ENCODE results near the gene BRINP2.
"Not testable (repeated sequence)": the region's sequence is repeated elsewhere in the genome, so short reads cannot be mapped to it uniquely, and the experiment has no call there.

BRINP2 gene

GRCh38 chr1:177306019-177306415 lies 135.3 kb downstream of the BRINP2 start:
- WGBS, result 86% methylated on average over 3 of the region's 3 CpGs
- no peaks in the 10 kb centered on the region for H3K9me3 ChIP-seq (ENCODE audit: insufficient read depth, low read depth, low read length)
- no peak overlapping the region for H3K27ac ChIP-seq (ENCODE audit: low read depth, low read length)
- no peak overlapping the region for H3K9ac ChIP-seq (ENCODE audit: low read depth, low read length)
- no peaks in the 10 kb centered on the region for H3K36me3 ChIP-seq (ENCODE audit: insufficient read depth, low read length)
- no peaks in the 10 kb centered on the region for H3K27me3 ChIP-seq (ENCODE audit: insufficient read depth, low read length)
- H3K4me1 ChIP-seq (ENCODE audit: insufficient read depth, low read length), result no peaks in the 10 kb centered on the region
- H3K4me3 ChIP-seq (ENCODE audit: low read length), result no peak overlapping the region

- H3K27me3 ChIP-seq (ENCODE audit: insufficient read depth, low read length), result no peaks in the 10 kb centered on the region
- no peak overlapping the region for H3K9ac ChIP-seq (ENCODE audit: low read depth, low read length)
- no peaks in the 10 kb centered on the region for H3K9me3 ChIP-seq (ENCODE audit: insufficient read depth, low read depth, low read length)
- no peak overlapping the region for H3K27ac ChIP-seq (ENCODE audit: low read depth, low read length)
- H3K36me3 ChIP-seq (ENCODE audit: insufficient read depth, low read length), result no peaks in the 10 kb centered on the region
- H3K4me1 ChIP-seq (ENCODE audit: insufficient read depth, low read length), result 0 out of 2 replicates have a peak, but pooled peaks cover 3% of the 10 kb centered on the region
- H3K4me3 ChIP-seq (ENCODE audit: low read length), result no peak overlapping the region
- 94% methylated on average over 1 of the region's 1 CpG for WGBS
These were observed 136.2 kb downstream of the BRINP2 start for GRCh38 chr1:177306981-177307380.

GRCh38 chr1:177307771-177308170 lies 137.0 kb downstream of the BRINP2 start:
- Histone ChIP-seq H3K4me1 (ENCODE audit: insufficient read depth, low read length) (0 out of 2 replicates have a peak, but pooled peaks cover 3% of the 10 kb centered on the region), H3K4me3 (ENCODE audit: low read length) (no peak overlapping the region), H3K27me3 (ENCODE audit: insufficient read depth, low read length) (no peaks in the 10 kb centered on the region), H3K27ac (ENCODE audit: low read depth, low read length) (no peak overlapping the region), H3K9ac (ENCODE audit: low read depth, low read length) (no peak overlapping the region), H3K36me3 (ENCODE audit: insufficient read depth, low read length) (no peaks in the 10 kb centered on the region), H3K9me3 (ENCODE audit: insufficient read depth, low read depth, low read length) (no peaks in the 10 kb centered on the region)

DNA sequence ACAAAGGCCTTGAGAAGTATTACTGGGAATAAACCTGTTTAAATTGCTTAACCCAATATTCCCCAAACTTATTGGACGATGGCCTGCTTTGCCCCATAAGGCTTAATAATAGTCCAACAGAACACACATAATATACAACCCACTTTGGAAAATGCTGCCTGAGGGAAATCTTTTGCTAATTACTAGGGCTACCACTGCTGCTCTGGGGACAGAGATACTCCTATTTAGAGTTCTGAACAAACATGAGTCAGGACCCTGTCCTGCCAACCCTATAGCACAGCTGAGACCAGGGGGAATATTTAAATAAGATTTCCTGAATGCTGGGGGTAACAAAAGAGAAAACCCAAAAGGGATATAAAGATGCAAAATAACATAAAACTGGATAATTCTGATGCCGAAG lies 139.1 kb downstream of the BRINP2 start:
- no peak overlapping the region for H3K27ac ChIP-seq (ENCODE audit: low read depth, low read length)
- no peaks in the 10 kb centered on the region for H3K27me3 ChIP-seq (ENCODE audit: insufficient read depth, low read length)
- H3K9me3 ChIP-seq (ENCODE audit: insufficient read depth, low read depth, low read length), result no peaks in the 10 kb centered on the region
- H3K4me3 ChIP-seq (ENCODE audit: low read length), result no peak overlapping the region
- H3K9ac ChIP-seq (ENCODE audit: low read depth, low read length), result no peak overlapping the region
- H3K4me1 ChIP-seq (ENCODE audit: insufficient read depth, low read length), result 0 out of 2 replicates have a peak, but pooled peaks cover 3% of the 10 kb centered on the region
- 94% methylated on average over 1 of the region's 2 CpGs for WGBS
- no peaks in the 10 kb centered on the region for H3K36me3 ChIP-seq (ENCODE audit: insufficient read depth, low read length)

GRCh38 chr1:177310326-177310725 lies 139.6 kb downstream of the BRINP2 start:
- Histone ChIP-seq H3K27ac (ENCODE audit: low read depth, low read length) (no peak overlapping the region), H3K36me3 (ENCODE audit: insufficient read depth, low read length) (no peaks in the 10 kb centered on the region), H3K27me3 (ENCODE audit: insufficient read depth, low read length) (no peaks in the 10 kb centered on the region), H3K4me1 (ENCODE audit: insufficient read depth, low read length) (0 out of 2 replicates have a peak, but pooled peaks cover 3% of the 10 kb centered on the region), H3K9me3 (ENCODE audit: insufficient read depth, low read depth, low read length) (no peaks in the 10 kb centered on the region), H3K9ac (ENCODE audit: low read depth, low read length) (no peak overlapping the region), H3K4me3 (ENCODE audit: low read length) (no peak overlapping the region)
- 95% methylated on average over 1 of the region's 1 CpG for WGBS

GRCh38 chr1:177311111-177311510 lies 140.4 kb downstream of the BRINP2 start:
- no peaks in the 10 kb centered on the region for H3K27me3 ChIP-seq (ENCODE audit: insufficient read depth, low read length)
- no peaks in the 10 kb centered on the region for H3K36me3 ChIP-seq (ENCODE audit: insufficient read depth, low read length)
- H3K27ac ChIP-seq (ENCODE audit: low read depth, low read length), result no peak overlapping the region
- H3K9ac ChIP-seq (ENCODE audit: low read depth, low read length), result no peak overlapping the region
- WGBS, result 58% methylated on average over 4 of the region's 4 CpGs
- H3K9me3 ChIP-seq (ENCODE audit: insufficient read depth, low read depth, low read length), result no peaks in the 10 kb centered on the region
- no peak overlapping the region for H3K4me3 ChIP-seq (ENCODE audit: low read length)
- 0 out of 2 replicates have a peak, but pooled peaks cover 3% of the 10 kb centered on the region for H3K4me1 ChIP-seq (ENCODE audit: insufficient read depth, low read length)

DNA sequence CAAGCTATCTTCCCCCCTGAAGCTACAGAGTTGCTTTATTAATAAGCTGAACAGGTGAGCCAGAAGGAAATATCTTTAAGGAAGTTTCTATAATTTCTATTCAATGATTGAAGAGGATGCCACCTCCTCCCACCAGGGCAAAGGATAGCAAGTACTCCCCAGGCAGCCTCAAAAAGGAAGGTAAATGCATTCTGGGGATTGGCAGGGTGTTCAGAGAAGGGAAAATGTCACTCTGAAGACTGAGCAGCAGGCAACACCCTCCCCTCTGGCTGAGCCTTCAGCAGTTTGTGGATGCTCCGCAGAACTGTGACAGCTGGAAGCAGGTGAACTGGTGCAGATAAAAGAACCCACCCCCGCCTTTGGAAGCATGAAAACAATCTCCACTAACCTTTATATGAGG lies 140.8 kb downstream of the BRINP2 start:
- H3K9me3 ChIP-seq (ENCODE audit: insufficient read depth, low read depth, low read length), result no peaks in the 10 kb centered on the region
- H3K36me3 ChIP-seq (ENCODE audit: insufficient read depth, low read length), result no peaks in the 10 kb centered on the region
- H3K27me3 ChIP-seq (ENCODE audit: insufficient read depth, low read length), result no peaks in the 10 kb centered on the region
- no peak overlapping the region for H3K4me3 ChIP-seq (ENCODE audit: low read length)
- H3K27ac ChIP-seq (ENCODE audit: low read depth, low read length), result no peak overlapping the region
- WGBS, result 83% methylated on average over 2 of the region's 2 CpGs
- no peak overlapping the region for H3K9ac ChIP-seq (ENCODE audit: low read depth, low read length)
- H3K4me1 ChIP-seq (ENCODE audit: insufficient read depth, low read length), result 0 out of 2 replicates have a peak, but pooled peaks cover 3% of the 10 kb centered on the region

GRCh38 chr1:177315261-177315660 lies 144.5 kb downstream of the BRINP2 start:
- Histone ChIP-seq H3K4me1 (ENCODE audit: insufficient read depth, low read length) (0 out of 2 replicates have a peak, but pooled peaks cover 3% of the 10 kb centered on the region), H3K9ac (ENCODE audit: low read depth, low read length) (no peak overlapping the region), H3K27me3 (ENCODE audit: insufficient read depth, low read length) (no peaks in the 10 kb centered on the region), H3K4me3 (ENCODE audit: low read length) (no peak overlapping the region), H3K36me3 (ENCODE audit: insufficient read depth, low read length) (no peaks in the 10 kb centered on the region), H3K27ac (ENCODE audit: low read depth, low read length) (no peak overlapping the region), H3K9me3 (ENCODE audit: insufficient read depth, low read depth, low read length) (no peaks in the 10 kb centered on the region)
- WGBS, result 0% methylated on average over 1 of the region's 2 CpGs

GRCh38 chr1:177315761-177316160 lies 145.0 kb downstream of the BRINP2 start:
- 0 out of 2 replicates have a peak, but pooled peaks cover 3% of the 10 kb centered on the region for H3K4me1 ChIP-seq (ENCODE audit: insufficient read depth, low read length)
- H3K36me3 ChIP-seq (ENCODE audit: insufficient read depth, low read length), result no peaks in the 10 kb centered on the region
- H3K27ac ChIP-seq (ENCODE audit: low read depth, low read length), result no peak overlapping the region
- WGBS, result 91% methylated on average over 3 of the region's 4 CpGs
- no peak overlapping the region for H3K9ac ChIP-seq (ENCODE audit: low read depth, low read length)
- no peaks in the 10 kb centered on the region for H3K27me3 ChIP-seq (ENCODE audit: insufficient read depth, low read length)
- no peaks in the 10 kb centered on the region for H3K9me3 ChIP-seq (ENCODE audit: insufficient read depth, low read depth, low read length)
- H3K4me3 ChIP-seq (ENCODE audit: low read length), result no peak overlapping the region

- H3K9me3 ChIP-seq (ENCODE audit: insufficient read depth, low read depth, low read length); H3K27me3 ChIP-seq (ENCODE audit: insufficient read depth, low read length); H3K36me3 ChIP-seq (ENCODE audit: insufficient read depth, low read length); H3K4me1 ChIP-seq (ENCODE audit: insufficient read depth, low read length); H3K4me3 ChIP-seq (ENCODE audit: low read length); H3K27ac ChIP-seq (ENCODE audit: low read depth, low read length); H3K9ac ChIP-seq (ENCODE audit: low read depth, low read length): not testable (repeated sequence)
These were observed 150.7 kb downstream of the BRINP2 start for GRCh38 chr1:177321434-177321833.

GRCh38 chr1:177328251-177328650 lies 157.5 kb downstream of the BRINP2 start:
- 87% methylated on average over 2 of the region's 2 CpGs for WGBS
- Histone ChIP-seq H3K4me1 (ENCODE audit: insufficient read depth, low read length) (no peaks in the 10 kb centered on the region; the same call in 1 of the 2 replicates), H3K9ac (ENCODE audit: low read depth, low read length) (no peak overlapping the region), H3K9me3 (ENCODE audit: insufficient read depth, low read depth, low read length) (no peaks in the 10 kb centered on the region), H3K27ac (ENCODE audit: low read depth, low read length) (no peak overlapping the region), H3K36me3 (ENCODE audit: insufficient read depth, low read length) (no peaks in the 10 kb centered on the region), H3K27me3 (ENCODE audit: insufficient read depth, low read length) (no peaks in the 10 kb centered on the region), H3K4me3 (ENCODE audit: low read length) (no peak overlapping the region)

- WGBS, result 96% methylated on average over 2 of the region's 2 CpGs
- no peak overlapping the region for H3K27ac ChIP-seq (ENCODE audit: low read depth, low read length)
- H3K36me3 ChIP-seq (ENCODE audit: insufficient read depth, low read length), result no peaks in the 10 kb centered on the region
- H3K9me3 ChIP-seq (ENCODE audit: insufficient read depth, low read depth, low read length), result no peaks in the 10 kb centered on the region
- H3K27me3 ChIP-seq (ENCODE audit: insufficient read depth, low read length), result no peaks in the 10 kb centered on the region
- H3K9ac ChIP-seq (ENCODE audit: low read depth, low read length), result no peak overlapping the region
- H3K4me1 ChIP-seq (ENCODE audit: insufficient read depth, low read length), result no peaks in the 10 kb centered on the region; the same call in 1 of the 2 replicates
- H3K4me3 ChIP-seq (ENCODE audit: low read length), result no peak overlapping the region
These were observed 159.1 kb downstream of the BRINP2 start for GRCh38 chr1:177329871-177330270.

Measured in HUES64 (cell line).